A549 treated with dexamethasone at 1 μM for 4 hours (cell line): ENCODE data around the gene SLCO1B1. TPM values are rescaled to one million over a fixed set of nuclear protein-coding genes. Genes with fewer than 3 reads are reported as not detected.

Experiments used
- total RNA-seq: library from RNA; stranded (reverse); fragments of 200-300 nt; extraction: Qiagen RNA extraction; gene quantifications from 5 replicates; pipeline ENCODE4 v1.2.3, GENCODE V29; 2022

Gene SLCO1B1, protein sequence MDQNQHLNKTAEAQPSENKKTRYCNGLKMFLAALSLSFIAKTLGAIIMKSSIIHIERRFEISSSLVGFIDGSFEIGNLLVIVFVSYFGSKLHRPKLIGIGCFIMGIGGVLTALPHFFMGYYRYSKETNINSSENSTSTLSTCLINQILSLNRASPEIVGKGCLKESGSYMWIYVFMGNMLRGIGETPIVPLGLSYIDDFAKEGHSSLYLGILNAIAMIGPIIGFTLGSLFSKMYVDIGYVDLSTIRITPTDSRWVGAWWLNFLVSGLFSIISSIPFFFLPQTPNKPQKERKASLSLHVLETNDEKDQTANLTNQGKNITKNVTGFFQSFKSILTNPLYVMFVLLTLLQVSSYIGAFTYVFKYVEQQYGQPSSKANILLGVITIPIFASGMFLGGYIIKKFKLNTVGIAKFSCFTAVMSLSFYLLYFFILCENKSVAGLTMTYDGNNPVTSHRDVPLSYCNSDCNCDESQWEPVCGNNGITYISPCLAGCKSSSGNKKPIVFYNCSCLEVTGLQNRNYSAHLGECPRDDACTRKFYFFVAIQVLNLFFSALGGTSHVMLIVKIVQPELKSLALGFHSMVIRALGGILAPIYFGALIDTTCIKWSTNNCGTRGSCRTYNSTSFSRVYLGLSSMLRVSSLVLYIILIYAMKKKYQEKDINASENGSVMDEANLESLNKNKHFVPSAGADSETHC
- 0.38 to 0.64 TPM (median 0.39 TPM) in 5 replicates for total RNA-seq

DNA sequence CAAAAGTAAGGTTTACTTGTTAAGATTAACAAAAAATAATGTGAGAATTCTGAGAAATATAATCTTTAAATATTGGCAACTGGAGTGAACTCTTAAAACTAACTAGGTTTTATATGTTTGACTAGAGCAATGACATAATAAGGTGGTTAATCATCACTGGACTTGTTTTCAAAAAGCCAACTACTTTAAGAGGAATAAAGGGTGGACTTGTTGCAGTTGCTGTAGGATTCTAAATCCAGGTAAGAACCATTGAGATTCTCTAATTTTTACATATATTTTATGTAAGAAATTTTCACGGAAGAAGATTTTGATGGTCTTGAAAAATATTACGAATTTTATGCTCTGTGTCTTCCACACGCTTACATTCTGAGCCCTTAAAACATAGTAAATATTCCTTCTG, at the start of gene SLCO1B1:
SLCO1B1 (plus strand) TSS at position 197 of the 400 bp plus-strand sequence. CDS start 10,381 bp downstream, outside the sequence.

Other genes starting within 250 kb of the SLCO1B1 start
- gene SLCO1A2, start 203.7 kb downstream of the SLCO1B1 start, total RNA-seq, result 0.01 to 0.11 TPM (median 0.03 TPM) in 3 of 5 replicates, not detected in the others
- gene IAPP, start 241.7 kb downstream of the SLCO1B1 start, total RNA-seq, result not detected in 5 replicates